A673 (cell line): ENCODE results near the gene SCUBE1. TPM values are rescaled to one million over a fixed set of nuclear protein-coding genes. Genes with fewer than 3 reads are reported as not detected.

Experiments
- BruUV-seq: library from RNA; stranded (reverse); fragments of 400-500 nt; replicated peaks from 2 replicates; lab custom pipeline; 2021; lab: Mats Ljungman, UMichigan
- CTCF ChIA-PET: fragments of 300-600 bp; sonication (Branson Sonifier 250); formaldehyde crosslinking; loops from one replicate; lab custom pipeline; 2022; ENCODE audit warnings: antibody characterized with exemption; lab: Charles Lee
- POLR2A ChIA-PET: fragments of 300-600 bp; sonication (Branson Sonifier 250); formaldehyde crosslinking; loops from one replicate; lab custom pipeline; 2022; ENCODE audit warnings: antibody characterized with exemption; ENCODE audit not compliant: low non-redundant PET; lab: Charles Lee
- DNase-seq: peaks from one replicate; pipeline ENCODE4 v3.0.0-alpha.2; 2015; ENCODE audit warnings: low spot score
- H3K27ac ChIP-seq: fragments of 200-600 bp; sonication (generic); 2 replicates; pipeline ENCODE4 v1.5.1; 2016; ENCODE audit warnings: mixed run types, low read depth, mild to moderate bottlenecking, mixed read lengths, antibody characterized with exemption, low read length; ENCODE audit not compliant: poor library complexity, severe bottlenecking
- H3K27me3 ChIP-seq: fragments of 200-600 bp; sonication (generic); replicated peaks from 2 replicates; pipeline ENCODE4 v1.6.1; 2017; ENCODE audit warnings: mixed run types, low read depth, mild to moderate bottlenecking, mixed read lengths, antibody characterized with exemption, low read length; ENCODE audit not compliant: insufficient read depth, poor library complexity
- H3K36me3 ChIP-seq: fragments of 200-600 bp; sonication (generic); 2 replicates; pipeline ENCODE4 v1.6.1; 2016; ENCODE audit warnings: mixed run types, mild to moderate bottlenecking, mixed read lengths, antibody characterized with exemption, low read length; ENCODE audit not compliant: insufficient read depth, poor library complexity, severe bottlenecking
- H3K4me1 ChIP-seq: fragments of 200-600 bp; sonication (generic); 2 replicates; pipeline ENCODE4 v1.6.1; 2017; ENCODE audit warnings: mixed run types, mild to moderate bottlenecking, mixed read lengths, antibody characterized with exemption, low read length; ENCODE audit not compliant: insufficient read depth, poor library complexity, severe bottlenecking
- H3K4me3 ChIP-seq: fragments of 200-600 bp; sonication (generic); 2 replicates; pipeline ENCODE4 v1.5.1; 2016; ENCODE audit warnings: low read depth, mixed run types, mild to moderate bottlenecking, mixed read lengths, low read length; ENCODE audit not compliant: poor library complexity, severe bottlenecking
- H3K9me3 ChIP-seq: fragments of 200-600 bp; sonication (generic); 2 replicates; pipeline ENCODE4 v1.6.1; 2016; ENCODE audit warnings: mixed run types, low read depth, mild to moderate bottlenecking, mixed read lengths, antibody characterized with exemption, low read length; ENCODE audit not compliant: poor library complexity, severe bottlenecking
- CTCF ChIP-seq: fragments of 300-800, 200-600 bp; sonication (generic); conservative IDR thresholded peaks from 2 replicates; pipeline ENCODE4 v1.5.1; 2017; ENCODE audit warnings: low read depth, mild to moderate bottlenecking, antibody characterized with exemption, low read length, moderate library complexity, mixed read lengths
- EZH2 ChIP-seq: fragments of 200-600 bp; sonication (generic); IDR thresholded peaks from 2 replicates; pipeline ENCODE4 v1.6.1; 2017; ENCODE audit warnings: borderline replicate concordance, low read depth, mild to moderate bottlenecking, mixed read lengths, antibody characterized with exemption, low read length; ENCODE audit not compliant: poor library complexity, severe bottlenecking
- intact Hi-C: fragments of 100-400 bp; cut with micrococcal nuclease; formaldehyde crosslinking; loops from one replicate; pipeline ENCODE4 v1.10.0; 2022; ENCODE audit not compliant: unreplicated experiment
- total RNA-seq: library from RNA; stranded (reverse); gene quantifications from 2 replicates; pipeline ENCODE4 v1.2.3, GENCODE V29; 2021

SCUBE1 gene
- total RNA-seq, 1 experiment from 2014 or later = 0.24 TPM

DNA sequence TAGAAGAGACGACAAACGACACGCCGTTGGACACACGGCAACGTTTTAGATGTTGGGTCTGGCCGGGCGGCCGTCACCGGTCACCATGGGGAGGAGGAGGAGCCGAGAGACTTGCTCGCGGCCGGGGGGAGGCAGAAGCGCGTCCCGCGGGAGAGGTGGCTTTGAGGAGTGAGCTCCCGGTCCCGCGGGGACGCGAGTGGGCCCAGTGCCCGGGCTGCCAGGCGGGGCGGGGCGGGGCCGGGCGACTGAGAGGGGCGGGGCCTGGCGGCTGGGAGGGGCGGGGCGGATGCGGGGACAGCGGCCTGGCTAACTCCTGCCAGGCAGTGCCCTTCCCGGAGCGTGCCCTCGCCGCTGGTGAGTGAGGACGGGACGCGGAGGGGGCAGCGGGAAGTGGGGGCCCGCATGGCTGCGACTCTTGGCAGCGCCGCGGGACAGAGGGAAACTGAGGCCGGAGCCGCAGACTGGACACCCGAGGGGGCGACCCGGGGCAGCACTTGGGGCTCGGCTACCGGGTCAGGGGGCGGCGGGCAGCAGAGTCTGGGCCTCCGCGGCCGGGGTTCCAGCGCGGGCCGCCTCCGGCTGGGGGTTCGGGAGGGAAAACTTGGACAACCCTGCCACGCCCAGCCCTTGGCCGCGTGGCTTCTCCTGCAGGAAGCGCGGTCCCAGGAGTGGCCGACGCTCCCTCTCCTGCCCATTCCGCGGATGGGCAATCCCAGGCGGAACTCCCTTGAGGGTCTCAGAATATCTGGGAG is 191.7 kb downstream of the SCUBE1 start, which contains the start of gene TSPO:
TSPO (plus strand) TSS at position 309 of the 752 bp plus-strand sequence. CDS start 7,680 bp downstream, outside the sequence.
- Histone ChIP-seq H3K4me3 (peak within 1 kb of the TSS; percentile 69), H3K27me3 (no peaks in the 10 kb centered on the region), H3K36me3 (no peaks in the 10 kb centered on the region), H3K4me1 (no peaks in the 10 kb centered on the region), H3K9me3 (no peaks in the 10 kb centered on the region), H3K27ac (peak within 1 kb of the TSS; percentile 70)
- ChIA-PET POLR2A (interaction anchor here (0.6 kb wide), 1 partner anchor 299 kb away, joined by 5 read pairs; no protein-coding TSS in a partner anchor), CTCF (no interaction called here)
- TF ChIP-seq CTCF (no peak), EZH2 (no peak)
- DNase-seq = peak; percentile 75
- intact Hi-C loops = no loop called here
- BruUV-seq = no TSS peak

- no TSS peak for BruUV-seq
- Histone ChIP-seq H3K27ac (peak overlapping the region; percentile 70), H3K27me3 (no peaks in the 10 kb centered on the region), H3K4me1 (no peaks in the 10 kb centered on the region), H3K9me3 (no peaks in the 10 kb centered on the region), H3K36me3 (no peaks in the 10 kb centered on the region), H3K4me3 (peak overlapping the region; percentile 69)
- no peak for DNase-seq
- ChIA-PET CTCF (no interaction called here), POLR2A (interaction anchor here (0.6 kb wide), 1 partner anchor 299 kb away, joined by 5 read pairs; no protein-coding TSS in a partner anchor)
- TF ChIP-seq EZH2 (no peak), CTCF (no peak)
- intact Hi-C loops = no loop called here
Measured at GRCh38 chr22:43150731-43151206, 192.4 kb downstream of the SCUBE1 start.

DNA sequence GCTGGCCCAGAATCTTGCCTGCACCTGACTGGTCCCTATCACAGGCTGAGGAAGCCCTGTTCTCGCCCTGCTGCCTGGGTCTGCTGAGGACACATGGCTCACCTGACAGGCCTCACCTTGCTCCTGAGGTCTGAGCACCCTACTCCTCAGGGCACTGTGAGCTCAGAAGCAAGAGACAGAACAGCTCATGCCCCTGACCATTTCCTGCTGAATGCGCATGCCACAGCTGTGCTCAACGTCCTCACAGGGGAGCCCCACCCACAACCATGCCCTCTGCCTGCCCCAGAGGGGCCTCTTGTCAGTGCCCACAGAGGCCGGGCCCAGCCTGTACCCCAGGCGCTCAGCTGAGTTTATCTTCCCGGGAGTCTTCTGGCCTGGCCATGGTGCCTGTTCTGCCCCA is 194.6 kb downstream of the SCUBE1 start:
- Histone ChIP-seq H3K9me3 (no peaks in the 10 kb centered on the region), H3K4me3 (no peak overlapping the region), H3K27ac (no peak overlapping the region), H3K36me3 (no peaks in the 10 kb centered on the region), H3K27me3 (no peaks in the 10 kb centered on the region), H3K4me1 (peaks cover under 1% of the 10 kb centered on the region)
- CTCF ChIA-PET = no interaction called here
- DNase-seq = no peak
- intact Hi-C loops = no loop called here
- POLR2A ChIA-PET = no interaction called here
- no TSS peak for BruUV-seq
- TF ChIP-seq CTCF (no peak), EZH2 (no peak)
